WTC11 (cell line): ENCODE data around the gene IPPK. TPM values are rescaled to one million over a fixed set of nuclear protein-coding genes. Genes with fewer than 3 reads are reported as not detected.

Experiments
- ATAC-seq: fragments of 200-7000 bp; cut with Tn5 transposase; 2 replicates; pipeline ENCODE4 v1.10.0; 2021; ENCODE audit warnings: mild to moderate bottlenecking, moderate library complexity
- CTCF ChIA-PET: fragments of 300-600 bp; sonication (Branson Sonifier 250); formaldehyde crosslinking; loops from one replicate; lab custom pipeline; 2021; ENCODE audit warnings: antibody characterized with exemption; lab: Charles Lee
- POLR2A ChIA-PET: fragments of 350-600 bp; sonication (Branson Sonifier 250); formaldehyde crosslinking; loops from one replicate; lab custom pipeline; 2021; ENCODE audit warnings: antibody characterized with exemption; lab: Charles Lee
- DNase-seq: peaks from one replicate; pipeline ENCODE4 v3.0.0; 2021; ENCODE audit warnings: low spot score
- H3K27ac Mint-ChIP-seq: 2 replicates; pipeline ENCODE4 v1.8.0; 2021; ENCODE audit warnings: mixed read lengths
- H3K27me3 Mint-ChIP-seq: 2 replicates; pipeline ENCODE4 v1.8.0; 2021; ENCODE audit warnings: low read depth, mild to moderate bottlenecking, moderate library complexity, mixed read lengths
- H3K36me3 Mint-ChIP-seq: 2 replicates; pipeline ENCODE4 v1.8.0; 2021; ENCODE audit warnings: mixed read lengths
- H3K4me1 Mint-ChIP-seq: 2 replicates; pipeline ENCODE4 v1.8.0; 2022; ENCODE audit warnings: mixed read lengths
- H3K4me3 Mint-ChIP-seq: 2 replicates; pipeline ENCODE4 v1.8.0; 2021; ENCODE audit warnings: mild to moderate bottlenecking, moderate library complexity, mixed read lengths
- H3K9me3 Mint-ChIP-seq: 2 replicates; pipeline ENCODE4 v1.8.0; 2021; ENCODE audit warnings: mixed read lengths
- ATF1 ChIP-seq: sonication (generic); formaldehyde crosslinking; IDR thresholded peaks from 2 replicates; pipeline ENCODE4 v1.8.1; 2023; ENCODE audit warnings: mild to moderate bottlenecking, moderate library complexity, missing genetic modification reagents
- ATF3 ChIP-seq: sonication (generic); formaldehyde crosslinking; conservative IDR thresholded peaks from 2 replicates; pipeline ENCODE4 v1.8.1; 2022; ENCODE audit warnings: mild to moderate bottlenecking, missing genetic modification reagents
- CREM ChIP-seq: sonication (generic); formaldehyde crosslinking; IDR thresholded peaks from 2 replicates; pipeline ENCODE4 v1.8.1; 2022; ENCODE audit warnings: mild to moderate bottlenecking, missing genetic modification reagents, moderate library complexity
- FOXJ3 ChIP-seq: sonication (generic); formaldehyde crosslinking; IDR thresholded peaks from 2 replicates; pipeline ENCODE4 v1.9.0; 2021; ENCODE audit warnings: missing genetic modification reagents, mild to moderate bottlenecking, borderline replicate concordance
- FOXP1 ChIP-seq: sonication (generic); formaldehyde crosslinking; IDR thresholded peaks from 2 replicates; pipeline ENCODE4 v1.8.0; 2022; ENCODE audit warnings: missing genetic modification reagents, mild to moderate bottlenecking, moderate library complexity, borderline replicate concordance
- MLX ChIP-seq: sonication (generic); formaldehyde crosslinking; IDR thresholded peaks from 2 replicates; pipeline ENCODE4 v1.8.1; 2023; ENCODE audit warnings: mild to moderate bottlenecking, missing genetic modification reagents, moderate library complexity
- NR2C2 ChIP-seq: sonication (generic); formaldehyde crosslinking; IDR thresholded peaks from 2 replicates; pipeline ENCODE4 v1.8.0; 2022; ENCODE audit warnings: mild to moderate bottlenecking, missing genetic modification reagents
- PRRX2 ChIP-seq: fragments of 250-450 bp; sonication (Bioruptor Pico); IDR thresholded peaks from 2 replicates; pipeline ENCODE4 v1.8.0; 2021; ENCODE audit warnings: mild to moderate bottlenecking
- ZBTB21 ChIP-seq: sonication (generic); formaldehyde crosslinking; IDR thresholded peaks from 2 replicates; pipeline ENCODE4 v1.8.1; 2023; ENCODE audit warnings: mild to moderate bottlenecking, missing genetic modification reagents, borderline replicate concordance
- ZNF121 ChIP-seq: sonication (generic); formaldehyde crosslinking; IDR thresholded peaks from 2 replicates; pipeline ENCODE4 v1.8.0; 2023; ENCODE audit warnings: missing genetic modification reagents
- total RNA-seq: library from RNA; stranded (reverse); gene quantifications from 3 replicates; pipeline ENCODE4 v1.2.3, GENCODE V29; 2021
- TF ChIP-seq, protein P1 (sequence below): fragments of 200-600 bp; IDR thresholded peaks from 2 replicates; pipeline ENCODE4 v1.8.0; 2022; ENCODE audit warnings: antibody characterized with exemption
- TF ChIP-seq, protein P2 (sequence below): sonication (generic); formaldehyde crosslinking; IDR thresholded peaks from 2 replicates; pipeline ENCODE4 v1.8.1; 2022; ENCODE audit warnings: missing genetic modification reagents, borderline replicate concordance
- TF ChIP-seq, protein P3 (sequence below): sonication (generic); formaldehyde crosslinking; IDR thresholded peaks from 2 replicates; pipeline ENCODE4 v1.8.1; 2023; ENCODE audit warnings: mild to moderate bottlenecking, moderate library complexity, missing genetic modification reagents
- TF ChIP-seq, protein P4 (sequence below): sonication (generic); formaldehyde crosslinking; IDR thresholded peaks from 2 replicates; pipeline ENCODE4 v1.8.0; 2022; ENCODE audit warnings: mild to moderate bottlenecking, missing genetic modification reagents

IPPK gene
- total RNA-seq, 1 experiment from 2014 or later = 8.6 TPM

- no peaks in the 10 kb centered on the region for H3K9me3 Mint-ChIP-seq
- peak overlapping the region; percentile 33 for H3K27ac Mint-ChIP-seq
- H3K4me1 Mint-ChIP-seq = peaks cover 18% of the 10 kb centered on the region
- ATAC-seq = no peak
- DNase-seq = no peak
- POLR2A ChIA-PET = no interaction called here
- H3K4me3 Mint-ChIP-seq = no peak overlapping the region
- no peaks in the 10 kb centered on the region; the same call in 1 of the 2 replicates for H3K27me3 Mint-ChIP-seq
- TF ChIP-seq FOXP1 (CRISPR knock-in tag) = no peak
- TF ChIP-seq, protein P1, sequence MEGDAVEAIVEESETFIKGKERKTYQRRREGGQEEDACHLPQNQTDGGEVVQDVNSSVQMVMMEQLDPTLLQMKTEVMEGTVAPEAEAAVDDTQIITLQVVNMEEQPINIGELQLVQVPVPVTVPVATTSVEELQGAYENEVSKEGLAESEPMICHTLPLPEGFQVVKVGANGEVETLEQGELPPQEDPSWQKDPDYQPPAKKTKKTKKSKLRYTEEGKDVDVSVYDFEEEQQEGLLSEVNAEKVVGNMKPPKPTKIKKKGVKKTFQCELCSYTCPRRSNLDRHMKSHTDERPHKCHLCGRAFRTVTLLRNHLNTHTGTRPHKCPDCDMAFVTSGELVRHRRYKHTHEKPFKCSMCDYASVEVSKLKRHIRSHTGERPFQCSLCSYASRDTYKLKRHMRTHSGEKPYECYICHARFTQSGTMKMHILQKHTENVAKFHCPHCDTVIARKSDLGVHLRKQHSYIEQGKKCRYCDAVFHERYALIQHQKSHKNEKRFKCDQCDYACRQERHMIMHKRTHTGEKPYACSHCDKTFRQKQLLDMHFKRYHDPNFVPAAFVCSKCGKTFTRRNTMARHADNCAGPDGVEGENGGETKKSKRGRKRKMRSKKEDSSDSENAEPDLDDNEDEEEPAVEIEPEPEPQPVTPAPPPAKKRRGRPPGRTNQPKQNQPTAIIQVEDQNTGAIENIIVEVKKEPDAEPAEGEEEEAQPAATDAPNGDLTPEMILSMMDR = no peak
- TF ChIP-seq MLX (CRISPR knock-in tag) = no peak
- no peak for TF ChIP-seq CREM (CRISPR knock-in tag)
- no peak for TF ChIP-seq NR2C2
- TF ChIP-seq ATF1 = no peak
- CTCF ChIA-PET = interaction anchor here (1.1 to 1.9 kb wide), 3 partner anchors 24 to 110 kb away, joined by 3 to 6 read pairs (median 5); no protein-coding TSS in a partner anchor
- H3K36me3 Mint-ChIP-seq = no peaks in the 10 kb centered on the region
Measured at GRCh38 chr9:92680166-92681119, 10.5 kb upstream of the IPPK start.

GRCh38 chr9:92679413-92680165 lies 9.7 kb upstream of the IPPK start:
- ATAC-seq (peak; percentile 82), DNase-seq (no peak)
- POLR2A ChIA-PET = no interaction called here

More at GRCh38 chr9:92679413-92680165, 9.7 kb upstream of the IPPK start:
- Mint-ChIP-seq H3K36me3 (no peaks in the 10 kb centered on the region), H3K9me3 (no peaks in the 10 kb centered on the region), H3K27ac (peak overlapping the region; percentile 33), H3K4me1 (peaks cover 13% of the 10 kb centered on the region), H3K27me3 (no peaks in the 10 kb centered on the region; the same call in 1 of the 2 replicates), H3K4me3 (no peak overlapping the region)
- CTCF ChIA-PET = interaction anchor here (0.7 to 1.9 kb wide), 4 partner anchors 9 to 111 kb away, joined by 3 to 6 read pairs (median 4); partner anchors contain the start of gene IPPK
- TF ChIP-seq, protein P2, sequence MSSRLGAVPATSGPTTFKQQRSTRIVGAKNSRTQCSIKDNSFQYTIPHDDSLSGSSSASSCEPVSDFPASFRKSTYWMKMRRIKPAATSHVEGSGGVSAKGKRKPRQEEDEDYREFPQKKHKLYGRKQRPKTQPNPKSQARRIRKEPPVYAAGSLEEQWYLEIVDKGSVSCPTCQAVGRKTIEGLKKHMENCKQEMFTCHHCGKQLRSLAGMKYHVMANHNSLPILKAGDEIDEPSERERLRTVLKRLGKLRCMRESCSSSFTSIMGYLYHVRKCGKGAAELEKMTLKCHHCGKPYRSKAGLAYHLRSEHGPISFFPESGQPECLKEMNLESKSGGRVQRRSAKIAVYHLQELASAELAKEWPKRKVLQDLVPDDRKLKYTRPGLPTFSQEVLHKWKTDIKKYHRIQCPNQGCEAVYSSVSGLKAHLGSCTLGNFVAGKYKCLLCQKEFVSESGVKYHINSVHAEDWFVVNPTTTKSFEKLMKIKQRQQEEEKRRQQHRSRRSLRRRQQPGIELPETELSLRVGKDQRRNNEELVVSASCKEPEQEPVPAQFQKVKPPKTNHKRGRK = no peak
- TF ChIP-seq MLX (CRISPR knock-in tag) (no peak), ZNF121 (CRISPR knock-in tag) (no peak), FOXJ3 (CRISPR knock-in tag) (no peak), ZBTB21 (no peak), PRRX2 (no peak), ATF3 (CRISPR knock-in tag) (no peak), CREM (CRISPR knock-in tag) (no peak)
- TF ChIP-seq, protein P3, sequence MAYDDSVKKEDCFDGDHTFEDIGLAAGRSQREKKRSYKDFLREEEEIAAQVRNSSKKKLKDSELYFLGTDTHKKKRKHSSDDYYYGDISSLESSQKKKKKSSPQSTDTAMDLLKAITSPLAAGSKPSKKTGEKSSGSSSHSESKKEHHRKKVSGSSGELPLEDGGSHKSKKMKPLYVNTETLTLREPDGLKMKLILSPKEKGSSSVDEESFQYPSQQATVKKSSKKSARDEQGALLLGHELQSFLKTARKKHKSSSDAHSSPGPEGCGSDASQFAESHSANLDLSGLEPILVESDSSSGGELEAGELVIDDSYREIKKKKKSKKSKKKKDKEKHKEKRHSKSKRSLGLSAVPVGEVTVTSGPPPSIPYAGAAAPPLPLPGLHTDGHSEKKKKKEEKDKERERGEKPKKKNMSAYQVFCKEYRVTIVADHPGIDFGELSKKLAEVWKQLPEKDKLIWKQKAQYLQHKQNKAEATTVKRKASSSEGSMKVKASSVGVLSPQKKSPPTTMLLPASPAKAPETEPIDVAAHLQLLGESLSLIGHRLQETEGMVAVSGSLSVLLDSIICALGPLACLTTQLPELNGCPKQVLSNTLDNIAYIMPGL = no peak
- TF ChIP-seq, protein P4, sequence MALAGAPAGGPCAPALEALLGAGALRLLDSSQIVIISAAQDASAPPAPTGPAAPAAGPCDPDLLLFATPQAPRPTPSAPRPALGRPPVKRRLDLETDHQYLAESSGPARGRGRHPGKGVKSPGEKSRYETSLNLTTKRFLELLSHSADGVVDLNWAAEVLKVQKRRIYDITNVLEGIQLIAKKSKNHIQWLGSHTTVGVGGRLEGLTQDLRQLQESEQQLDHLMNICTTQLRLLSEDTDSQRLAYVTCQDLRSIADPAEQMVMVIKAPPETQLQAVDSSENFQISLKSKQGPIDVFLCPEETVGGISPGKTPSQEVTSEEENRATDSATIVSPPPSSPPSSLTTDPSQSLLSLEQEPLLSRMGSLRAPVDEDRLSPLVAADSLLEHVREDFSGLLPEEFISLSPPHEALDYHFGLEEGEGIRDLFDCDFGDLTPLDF (CRISPR knock-in tag) = no peak
